ENCODE measurements around the gene BCKDK. TPM values are rescaled to one million over a fixed set of nuclear protein-coding genes. Genes with fewer than 3 reads are reported as not detected.
A peak's percentile ranks its signal among the peaks of the same experiment; 100 is the strongest.

BCKDK gene
- total RNA-seq, 1 donor, result 30.0 TPM

DNA sequence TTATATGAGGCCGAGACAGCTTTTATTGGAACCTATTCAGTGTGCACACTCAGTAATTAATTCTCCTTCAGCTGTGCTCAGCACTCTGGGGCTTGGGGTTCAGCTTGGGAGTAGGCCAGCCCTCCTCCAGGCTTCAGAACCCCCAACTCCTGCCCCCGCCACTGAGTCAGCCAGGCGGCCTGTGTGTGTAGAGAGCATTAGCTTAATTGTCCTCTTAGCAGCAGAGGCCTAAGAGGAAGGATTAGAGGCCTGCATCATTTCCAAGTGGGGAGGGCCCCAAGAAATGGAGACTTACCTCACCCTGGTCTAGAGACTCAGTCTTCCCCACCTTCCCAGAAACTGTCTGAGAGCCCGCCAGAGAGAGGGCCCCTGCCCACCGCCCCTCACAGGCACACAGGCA is 20.2 kb upstream of the BCKDK start:
- peak; percentile 39 for DNase-seq (ENCODE audit: insufficient read length, low spot score, missing footprints)
- no peak overlapping the region for H3K4me3 ChIP-seq (ENCODE audit: insufficient read depth, low read length)
- peaks cover 50% of the 10 kb centered on the region for H3K79me2 ChIP-seq (ENCODE audit: insufficient read depth, low read length)
- TF ChIP-seq CTCF (IDR thresholded peaks at IDR 0.05; ENCODE audit: extremely low read depth, low read depth, low read length), result no peak
- H2AFZ ChIP-seq (ENCODE audit: low read length), result no peak overlapping the region
- H4K20me1 ChIP-seq (ENCODE audit: insufficient read depth, low read length), result peaks cover 6% of the 10 kb centered on the region
- H3K4me2 ChIP-seq (ENCODE audit: insufficient read depth, low read length), result no peak overlapping the region
- no peaks in the 10 kb centered on the region for H3K9me3 ChIP-seq (ENCODE audit: low read depth, low read length)
- H3K27ac ChIP-seq (ENCODE audit: low read depth, low read length), result no peak overlapping the region
- peaks cover 30% of the 10 kb centered on the region for H3K36me3 ChIP-seq (ENCODE audit: insufficient read depth, low read length)
- peaks cover 20% of the 10 kb centered on the region for H3K4me1 ChIP-seq (ENCODE audit: insufficient read depth, low read length)
- no peaks in the 10 kb centered on the region for H3K27me3 ChIP-seq (ENCODE audit: insufficient read depth, low read length)

DNA sequence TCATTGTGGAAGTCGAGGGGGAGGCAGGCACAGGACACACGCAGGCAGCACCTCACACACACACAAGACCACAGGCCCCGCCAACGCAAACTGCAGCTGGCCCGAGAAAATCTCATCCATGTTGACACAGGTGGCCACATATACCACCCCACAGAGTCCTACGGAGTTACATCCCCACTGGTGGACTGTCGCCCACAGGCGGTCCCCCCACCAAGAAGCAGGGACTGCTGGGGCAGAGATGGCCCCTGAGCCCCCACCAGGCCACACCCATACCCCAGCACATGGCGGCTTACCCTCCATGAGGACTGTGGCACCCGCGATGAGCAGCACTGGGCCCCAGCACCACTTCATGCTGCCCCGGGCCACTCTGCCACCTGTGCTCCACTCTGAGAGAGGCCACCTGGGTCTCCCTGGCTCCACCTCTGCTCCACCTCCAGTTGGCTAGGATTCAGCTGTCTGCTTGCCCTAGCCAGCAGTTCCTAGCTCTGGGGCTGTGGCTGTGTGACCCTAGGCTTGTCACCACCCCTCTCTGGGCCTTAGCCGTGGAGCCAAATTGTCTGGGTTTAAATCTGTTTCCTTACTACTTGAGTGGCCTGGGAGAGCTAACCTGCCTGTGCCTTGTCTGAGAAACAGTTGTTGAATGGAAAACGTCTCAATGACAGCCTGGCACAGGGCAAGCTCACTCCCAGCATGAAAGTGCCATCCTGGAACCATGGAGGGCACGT is 19.6 kb upstream of the BCKDK start, which contains the start of gene PRSS53:
PRSS53 (minus strand) TSS at position 485 of the 725 bp plus-strand sequence; CDS start at position 351, 134 bp downstream.
- peaks cover 30% of the 10 kb centered on the region for H3K36me3 ChIP-seq (ENCODE audit: insufficient read depth, low read length)
- peak; percentile 44 for DNase-seq (ENCODE audit: insufficient read length, low spot score, missing footprints)
- peaks cover 24% of the 10 kb centered on the region for H3K4me1 ChIP-seq (ENCODE audit: insufficient read depth, low read length)

DNA sequence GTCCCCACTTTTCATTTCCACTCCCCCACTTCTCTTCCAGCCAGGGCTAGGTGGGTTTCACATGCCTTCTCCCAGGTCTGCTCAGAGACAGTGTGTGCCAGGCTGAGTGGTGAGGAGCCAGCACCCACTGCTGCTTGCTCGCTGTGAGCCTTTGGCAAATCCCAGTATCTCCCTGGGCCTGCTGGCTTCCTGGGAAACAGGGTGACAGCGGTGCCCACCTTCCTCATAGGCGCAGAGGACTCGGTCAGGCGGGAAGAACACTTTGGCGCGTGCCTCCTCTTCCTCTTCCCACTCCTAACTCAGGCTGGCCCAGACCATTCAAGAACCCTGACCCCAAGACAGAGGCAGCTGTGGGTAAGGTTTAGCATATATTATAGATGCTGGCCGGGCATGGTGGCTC is 19.0 kb upstream of the BCKDK start:
- TF ChIP-seq CTCF (IDR thresholded peaks at IDR 0.05; ENCODE audit: extremely low read depth, low read depth, low read length), result no peak
- no peak overlapping the region for H3K4me2 ChIP-seq (ENCODE audit: insufficient read depth, low read length)
- H2AFZ ChIP-seq (ENCODE audit: low read length), result no peak overlapping the region
- H3K9me3 ChIP-seq (ENCODE audit: low read depth, low read length), result no peaks in the 10 kb centered on the region
- no peak overlapping the region for H3K27ac ChIP-seq (ENCODE audit: low read depth, low read length)
- peak; percentile 79 for DNase-seq (ENCODE audit: insufficient read length, low spot score, missing footprints)
- H4K20me1 ChIP-seq (ENCODE audit: insufficient read depth, low read length), result peaks cover 6% of the 10 kb centered on the region
- no peak overlapping the region for H3K4me3 ChIP-seq (ENCODE audit: insufficient read depth, low read length)
- no peaks in the 10 kb centered on the region for H3K27me3 ChIP-seq (ENCODE audit: insufficient read depth, low read length)
- peaks cover 24% of the 10 kb centered on the region for H3K4me1 ChIP-seq (ENCODE audit: insufficient read depth, low read length)
- peaks cover 53% of the 10 kb centered on the region for H3K79me2 ChIP-seq (ENCODE audit: insufficient read depth, low read length)
- peaks cover 26% of the 10 kb centered on the region for H3K36me3 ChIP-seq (ENCODE audit: insufficient read depth, low read length)

More for the DNA sequence above, 19.6 kb upstream of the BCKDK start, which contains the start of gene PRSS53:
- H3K27me3 ChIP-seq (ENCODE audit: insufficient read depth, low read length), result no peaks in the 10 kb centered on the region
- no peak within 1 kb of the TSS for H3K27ac ChIP-seq (ENCODE audit: low read depth, low read length)
- no peaks in the 10 kb centered on the region for H3K9me3 ChIP-seq (ENCODE audit: low read depth, low read length)
- no peak within 1 kb of the TSS for H3K4me3 ChIP-seq (ENCODE audit: insufficient read depth, low read length)
- peaks cover 48% of the 10 kb centered on the region for H3K79me2 ChIP-seq (ENCODE audit: insufficient read depth, low read length)
- H2AFZ ChIP-seq (ENCODE audit: low read length), result no peak within 1 kb of the TSS
- no peak for TF ChIP-seq CTCF (IDR thresholded peaks at IDR 0.05; ENCODE audit: extremely low read depth, low read depth, low read length)
- H4K20me1 ChIP-seq (ENCODE audit: insufficient read depth, low read length), result peaks cover 6% of the 10 kb centered on the region
- H3K4me2 ChIP-seq (ENCODE audit: insufficient read depth, low read length), result no peak within 1 kb of the TSS

- Histone ChIP-seq H3K4me2 (ENCODE audit: insufficient read depth, low read length) (no peak overlapping the region), H3K27me3 (ENCODE audit: insufficient read depth, low read length) (no peaks in the 10 kb centered on the region), H3K36me3 (ENCODE audit: insufficient read depth, low read length) (peaks cover 26% of the 10 kb centered on the region), H3K4me1 (ENCODE audit: insufficient read depth, low read length) (peaks cover 28% of the 10 kb centered on the region), H4K20me1 (ENCODE audit: insufficient read depth, low read length) (peaks cover 6% of the 10 kb centered on the region), H2AFZ (ENCODE audit: low read length) (no peak overlapping the region), H3K9me3 (ENCODE audit: low read depth, low read length) (no peaks in the 10 kb centered on the region), H3K27ac (ENCODE audit: low read depth, low read length) (peak overlapping the region; percentile 61), H3K4me3 (ENCODE audit: insufficient read depth, low read length) (no peak overlapping the region), H3K79me2 (ENCODE audit: insufficient read depth, low read length) (peaks cover 56% of the 10 kb centered on the region)
- peak; percentile 95 for DNase-seq (ENCODE audit: insufficient read length, low spot score, missing footprints)
- no peak for TF ChIP-seq CTCF (IDR thresholded peaks at IDR 0.05; ENCODE audit: extremely low read depth, low read depth, low read length)
These were observed 17.6 kb upstream of the BCKDK start for GRCh38 chr16:31090540-31090939.
